ENCODE measurements around the gene BRPF1. TPM values are rescaled to one million over a fixed set of nuclear protein-coding genes. Genes with fewer than 3 reads are reported as not detected.

BRPF1 gene
- total and polyA plus RNA-seq, 2 experiments from 2014 or later = 8.0 to 24.7 TPM

DNA sequence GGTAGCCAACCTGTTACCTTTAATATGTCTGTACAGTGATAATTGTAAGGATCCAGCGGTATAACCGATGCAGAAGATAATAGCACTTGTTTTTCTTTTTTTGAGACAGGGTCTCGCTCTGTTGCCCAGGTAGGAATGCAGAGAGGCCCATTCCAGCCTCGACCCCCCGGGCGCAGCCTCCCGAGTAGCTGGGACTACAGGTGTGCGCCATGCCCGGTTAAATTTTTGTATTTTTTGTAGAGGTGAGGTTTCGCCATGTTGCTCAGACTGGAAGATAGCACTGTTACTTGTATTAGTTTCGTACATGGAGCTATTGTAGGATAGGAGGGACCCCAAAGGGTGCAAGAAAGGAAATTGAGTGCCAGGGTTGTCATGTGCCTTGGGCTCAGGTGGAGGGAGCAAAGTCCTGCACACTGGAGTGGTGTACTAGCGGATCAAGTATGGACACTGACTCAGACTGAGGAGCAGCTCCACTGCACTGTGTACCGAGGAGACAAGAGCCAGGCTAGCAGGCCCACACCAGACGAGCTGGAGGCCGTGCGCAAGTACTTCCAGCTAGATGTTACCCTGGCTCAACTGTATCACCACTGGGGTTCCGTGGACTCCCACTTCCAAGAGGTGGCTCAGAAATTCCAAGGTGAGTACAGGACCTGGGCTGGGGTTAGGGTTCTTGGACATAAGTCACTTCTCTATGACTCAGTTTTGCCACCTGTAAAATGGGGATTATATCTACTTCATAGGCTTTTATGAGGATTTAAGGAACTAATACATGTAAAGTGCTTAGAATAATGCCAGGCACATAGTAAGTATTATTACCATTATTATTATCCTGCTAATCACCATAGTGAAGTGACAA is 19.2 kb downstream of the BRPF1 start (continued):
- TF ChIP-seq REST (IDR thresholded peaks at IDR 0.05; ENCODE audit: unreplicated experiment) (no peak), EZH2 (IDR thresholded peaks at IDR 0.05; ENCODE audit: low read depth, unreplicated experiment) (no peak), ZNF462 (CRISPR knock-in tag; IDR thresholded peaks at IDR 0.05) (no peak)

GRCh38 chr3:9754678-9755077 is 23.1 kb downstream of the BRPF1 start:
- ATAC-seq (no peak), DNase-seq (ENCODE audit: low spot score) (no peak)
- peaks cover 3% of the 10 kb centered on the region; the same call in 2 of the 3 replicates for H3K4me1 Mint-ChIP-seq
- H3K36me3 ChIP-seq (ENCODE audit: insufficient read depth) = peaks cover 4% of the 10 kb centered on the region
- H3K9me2 ChIP-seq (ENCODE audit: insufficient read depth) = no peaks in the 10 kb centered on the region
- H3K27me3 ChIP-seq (ENCODE audit: insufficient read depth) = no peaks in the 10 kb centered on the region
- peaks cover 12% of the 10 kb centered on the region for H3K79me2 ChIP-seq (replicated peaks; ENCODE audit: insufficient read depth)
- H3K4me2 ChIP-seq = no peak overlapping the region
- no peak overlapping the region for H2AFZ ChIP-seq
- peaks cover 9% of the 10 kb centered on the region; the same call in 1 of the 2 replicates for H3K4me1 ChIP-seq (ENCODE audit: insufficient read depth)
- no peaks in the 10 kb centered on the region for H3K9me3 Mint-ChIP-seq
- H3K27ac ChIP-seq (ENCODE audit: low read depth) = no peak overlapping the region
- H3K27ac Mint-ChIP-seq = no peak overlapping the region
- H3K4me3 ChIP-seq = no peak overlapping the region
- H4K20me1 ChIP-seq (replicated peaks; ENCODE audit: insufficient read depth) = no peaks in the 10 kb centered on the region; the same call in 1 of the 2 replicates
- peaks cover 61% of the 10 kb centered on the region for H3K36me3 Mint-ChIP-seq (ENCODE audit: low read depth)
- H3K27me3 Mint-ChIP-seq (ENCODE audit: insufficient read depth, low read depth, poor library complexity) = peaks cover 2% of the 10 kb centered on the region
- H3F3A ChIP-seq (replicated peaks; ENCODE audit: low read depth) = 0 out of 2 replicates have a peak, but pooled peaks cover 3% of the 10 kb centered on the region
- no peak overlapping the region for H3K4me3 Mint-ChIP-seq
- TF ChIP-seq ZNF462 (CRISPR knock-in tag; IDR thresholded peaks at IDR 0.05) = no peak
